Panc1 (cell line): Measurements from ENCODE around the gene SATB2.

Experiments
- POLR2AphosphoS5 ChIP-seq: IDR thresholded peaks from 2 replicates; pipeline ENCODE4 v1.6.1; 2012; ENCODE audit warnings: mild to moderate bottlenecking, low read depth, low read length, moderate library complexity
- SIN3A ChIP-seq: IDR thresholded peaks from 2 replicates; pipeline ENCODE4 v1.6.1; 2012; ENCODE audit warnings: low read depth, mild to moderate bottlenecking, low read length, moderate library complexity, borderline replicate concordance; ENCODE audit not compliant: insufficient read depth
- TCF7L2 ChIP-seq: IDR thresholded peaks from 2 replicates; pipeline ENCODE4 v1.6.1; 2011; ENCODE audit warnings: mild to moderate bottlenecking, low read depth, low read length, inconsistent platforms
- TF ChIP-seq, protein P1 (sequence below): fragments of 450-650 bp; IDR thresholded peaks from 2 replicates; pipeline ENCODE4 v1.5.1; 2017; ENCODE audit warnings: mild to moderate bottlenecking
- TF ChIP-seq, protein P2 (sequence below), 2 experiments: IDR thresholded peaks; 2 replicates each; pipeline ENCODE4 v1.6.1; 2011 to 2012; ENCODE audit warnings: low read depth in 2 of 2, control low read depth in 1 of 2, low read length in 1 of 2, mild to moderate bottlenecking in 1 of 2, moderate library complexity in 1 of 2; ENCODE audit not compliant: insufficient read depth in 1 of 2

DNA sequence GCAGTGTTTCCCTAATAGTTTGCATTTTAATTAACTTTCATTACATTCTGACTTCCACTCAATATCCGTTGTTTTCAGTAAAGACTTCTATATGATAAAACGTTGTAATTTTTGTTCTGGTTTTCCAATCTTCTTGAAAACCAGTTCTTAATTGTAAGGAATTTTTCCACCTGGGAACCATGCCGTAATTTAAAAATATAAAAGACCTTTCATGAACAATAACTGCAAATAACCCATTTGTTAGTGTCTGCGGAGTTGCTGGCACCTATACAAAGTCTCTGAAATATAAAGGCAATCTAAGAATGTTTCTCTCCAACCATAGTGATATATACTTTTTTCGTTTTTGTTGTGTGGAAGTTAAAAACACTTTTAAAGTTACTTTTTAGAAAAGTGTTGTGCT, 7.7 kb upstream of the SATB2 start:
- TF ChIP-seq, protein P1, sequence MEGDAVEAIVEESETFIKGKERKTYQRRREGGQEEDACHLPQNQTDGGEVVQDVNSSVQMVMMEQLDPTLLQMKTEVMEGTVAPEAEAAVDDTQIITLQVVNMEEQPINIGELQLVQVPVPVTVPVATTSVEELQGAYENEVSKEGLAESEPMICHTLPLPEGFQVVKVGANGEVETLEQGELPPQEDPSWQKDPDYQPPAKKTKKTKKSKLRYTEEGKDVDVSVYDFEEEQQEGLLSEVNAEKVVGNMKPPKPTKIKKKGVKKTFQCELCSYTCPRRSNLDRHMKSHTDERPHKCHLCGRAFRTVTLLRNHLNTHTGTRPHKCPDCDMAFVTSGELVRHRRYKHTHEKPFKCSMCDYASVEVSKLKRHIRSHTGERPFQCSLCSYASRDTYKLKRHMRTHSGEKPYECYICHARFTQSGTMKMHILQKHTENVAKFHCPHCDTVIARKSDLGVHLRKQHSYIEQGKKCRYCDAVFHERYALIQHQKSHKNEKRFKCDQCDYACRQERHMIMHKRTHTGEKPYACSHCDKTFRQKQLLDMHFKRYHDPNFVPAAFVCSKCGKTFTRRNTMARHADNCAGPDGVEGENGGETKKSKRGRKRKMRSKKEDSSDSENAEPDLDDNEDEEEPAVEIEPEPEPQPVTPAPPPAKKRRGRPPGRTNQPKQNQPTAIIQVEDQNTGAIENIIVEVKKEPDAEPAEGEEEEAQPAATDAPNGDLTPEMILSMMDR = no peak
- TF ChIP-seq SIN3A (no peak), POLR2AphosphoS5 (no peak), TCF7L2 (no peak)
- TF ChIP-seq, protein P2, sequence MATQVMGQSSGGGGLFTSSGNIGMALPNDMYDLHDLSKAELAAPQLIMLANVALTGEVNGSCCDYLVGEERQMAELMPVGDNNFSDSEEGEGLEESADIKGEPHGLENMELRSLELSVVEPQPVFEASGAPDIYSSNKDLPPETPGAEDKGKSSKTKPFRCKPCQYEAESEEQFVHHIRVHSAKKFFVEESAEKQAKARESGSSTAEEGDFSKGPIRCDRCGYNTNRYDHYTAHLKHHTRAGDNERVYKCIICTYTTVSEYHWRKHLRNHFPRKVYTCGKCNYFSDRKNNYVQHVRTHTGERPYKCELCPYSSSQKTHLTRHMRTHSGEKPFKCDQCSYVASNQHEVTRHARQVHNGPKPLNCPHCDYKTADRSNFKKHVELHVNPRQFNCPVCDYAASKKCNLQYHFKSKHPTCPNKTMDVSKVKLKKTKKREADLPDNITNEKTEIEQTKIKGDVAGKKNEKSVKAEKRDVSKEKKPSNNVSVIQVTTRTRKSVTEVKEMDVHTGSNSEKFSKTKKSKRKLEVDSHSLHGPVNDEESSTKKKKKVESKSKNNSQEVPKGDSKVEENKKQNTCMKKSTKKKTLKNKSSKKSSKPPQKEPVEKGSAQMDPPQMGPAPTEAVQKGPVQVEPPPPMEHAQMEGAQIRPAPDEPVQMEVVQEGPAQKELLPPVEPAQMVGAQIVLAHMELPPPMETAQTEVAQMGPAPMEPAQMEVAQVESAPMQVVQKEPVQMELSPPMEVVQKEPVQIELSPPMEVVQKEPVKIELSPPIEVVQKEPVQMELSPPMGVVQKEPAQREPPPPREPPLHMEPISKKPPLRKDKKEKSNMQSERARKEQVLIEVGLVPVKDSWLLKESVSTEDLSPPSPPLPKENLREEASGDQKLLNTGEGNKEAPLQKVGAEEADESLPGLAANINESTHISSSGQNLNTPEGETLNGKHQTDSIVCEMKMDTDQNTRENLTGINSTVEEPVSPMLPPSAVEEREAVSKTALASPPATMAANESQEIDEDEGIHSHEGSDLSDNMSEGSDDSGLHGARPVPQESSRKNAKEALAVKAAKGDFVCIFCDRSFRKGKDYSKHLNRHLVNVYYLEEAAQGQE (IDR thresholded peaks at IDR 0.05; ENCODE audit: insufficient read depth in 1 of 2, low read depth in 2 of 2, low read length in 1 of 2) = no peak
